Activated CD4-positive, alpha-beta T cell treated with anti-CD3 and anti-CD28 coated beads for 36 hours (primary cell): ENCODE measurements around the gene GRID1. TPM values are rescaled to one million over a fixed set of nuclear protein-coding genes. Genes with fewer than 3 reads are reported as not detected.

Experiments used
- ATAC-seq: fragments of 200-7000 bp; cut with Tn5 transposase; one replicate; pipeline ENCODE4 v1.10.0; 2021; ENCODE audit warnings: mild to moderate bottlenecking, moderate library complexity
- CTCF ChIA-PET: fragments of 350-600 bp; sonication (Branson Sonifier 250); formaldehyde crosslinking; loops from one replicate; lab custom pipeline; 2021; ENCODE audit warnings: antibody characterized with exemption; lab: Charles Lee
- POLR2A ChIA-PET: fragments of 350-600 bp; sonication (Branson Sonifier 250); formaldehyde crosslinking; loops from one replicate; lab custom pipeline; 2021; ENCODE audit warnings: antibody characterized with exemption, inconsistent platforms; lab: Charles Lee
- DNase-seq: peaks from one replicate; pipeline ENCODE4 v3.0.0-alpha.2; 2020
- H3K27ac Mint-ChIP-seq: one replicate; pipeline ENCODE4 v1.8.0; 2021; ENCODE audit warnings: mixed read lengths
- H3K27me3 Mint-ChIP-seq: one replicate; pipeline ENCODE4 v1.8.0; 2021; ENCODE audit warnings: mixed read lengths
- H3K36me3 Mint-ChIP-seq: one replicate; pipeline ENCODE4 v1.8.0; 2021; ENCODE audit warnings: low read depth, mixed read lengths
- H3K4me1 Mint-ChIP-seq: one replicate; pipeline ENCODE4 v1.8.0; 2021; ENCODE audit warnings: mixed read lengths
- H3K4me3 Mint-ChIP-seq: one replicate; pipeline ENCODE4 v1.8.0; 2021; ENCODE audit warnings: mild to moderate bottlenecking, moderate library complexity, mixed read lengths
- H3K9me3 Mint-ChIP-seq: one replicate; pipeline ENCODE4 v1.8.0; 2021; ENCODE audit warnings: low read depth, mixed read lengths
- intact Hi-C, 2 experiments: fragments of 100-400 bp; cut with DNase I in 1 of 2; cut with micrococcal nuclease in 1 of 2; formaldehyde crosslinking; loops; one replicate each; pipeline versions ENCODE4 v1.14.2 to v1.15.1; 2022 to 2024; cut with DNase I, micrococcal nuclease
- total RNA-seq, 2 experiments: library from RNA; stranded (reverse); gene quantifications; one replicate each; pipeline ENCODE4 v1.2.3, GENCODE V29; 2021

Gene GRID1
- total RNA-seq, 2 experiments from 2014 or later: not detected

GRCh38 chr10:86370006-86370585, 3.5 kb upstream of the GRID1 start:
- no peak overlapping the region for H3K4me3 Mint-ChIP-seq
- no peak overlapping the region for H3K27ac Mint-ChIP-seq
- CTCF ChIA-PET: interaction anchor here (1.1 to 1.3 kb wide), 2 partner anchors 42 to 866 kb away, joined by 4 read pairs; no protein-coding TSS in a partner anchor
- intact Hi-C loops: loop anchor here in 1 of 2 experiments (10.0 kb wide), 3 partner anchors 215 to 1585 kb away; no protein-coding TSS in a partner anchor
- POLR2A ChIA-PET: no interaction called here
- DNase-seq (no peak), ATAC-seq (no peak)
- H3K36me3 Mint-ChIP-seq: no peaks in the 10 kb centered on the region
- peaks cover 7% of the 10 kb centered on the region for H3K4me1 Mint-ChIP-seq
- H3K9me3 Mint-ChIP-seq: no peaks in the 10 kb centered on the region
- peaks cover 41% of the 10 kb centered on the region for H3K27me3 Mint-ChIP-seq

GRCh38 chr10:86368987-86369386, 2.4 kb upstream of the GRID1 start:
- Mint-ChIP-seq H3K4me1 (peaks cover 10% of the 10 kb centered on the region), H3K36me3 (no peaks in the 10 kb centered on the region), H3K27ac (no peak overlapping the region), H3K9me3 (no peaks in the 10 kb centered on the region), H3K4me3 (no peak overlapping the region), H3K27me3 (peaks cover 50% of the 10 kb centered on the region)
- ATAC-seq (no peak), DNase-seq (no peak)
- ChIA-PET CTCF (interaction anchor here (0.9 to 1.3 kb wide), 2 partner anchors 31 to 41 kb away, joined by 4 read pairs; no protein-coding TSS in a partner anchor), POLR2A (no interaction called here)
- intact Hi-C loops: no loop called here

GRCh38 chr10:86368046-86368445, 1.5 kb upstream of the GRID1 start:
- intact Hi-C loops: no loop called here
- peaks cover 51% of the 10 kb centered on the region for H3K27me3 Mint-ChIP-seq
- CTCF ChIA-PET: interaction anchor here (1.2 kb wide), 1 partner anchor 20 kb away, joined by 5 read pairs; no protein-coding TSS in a partner anchor
- H3K4me1 Mint-ChIP-seq: peaks cover 12% of the 10 kb centered on the region
- H3K36me3 Mint-ChIP-seq: no peaks in the 10 kb centered on the region
- no peak overlapping the region for H3K4me3 Mint-ChIP-seq
- no peak for DNase-seq
- POLR2A ChIA-PET: no interaction called here
- H3K9me3 Mint-ChIP-seq: no peaks in the 10 kb centered on the region
- ATAC-seq: no peak
- H3K27ac Mint-ChIP-seq: no peak overlapping the region

GRCh38 chr10:86367152-86367951, 757 bp upstream of the GRID1 start:
- no peak overlapping the region for H3K27ac Mint-ChIP-seq
- peaks cover 57% of the 10 kb centered on the region for H3K27me3 Mint-ChIP-seq
- ChIA-PET POLR2A (no interaction called here), CTCF (interaction anchor here (0.6 to 1.2 kb wide), 2 partner anchors 20 to 117 kb away, joined by 3 to 5 read pairs; no protein-coding TSS in a partner anchor)
- no peaks in the 10 kb centered on the region for H3K9me3 Mint-ChIP-seq
- DNase-seq (peak; percentile 10), ATAC-seq (no peak)
- H3K4me3 Mint-ChIP-seq: no peak overlapping the region
- intact Hi-C loops: no loop called here
- H3K4me1 Mint-ChIP-seq: peaks cover 12% of the 10 kb centered on the region
- no peaks in the 10 kb centered on the region for H3K36me3 Mint-ChIP-seq

- no peaks in the 10 kb centered on the region for H3K36me3 Mint-ChIP-seq
- H3K27ac Mint-ChIP-seq: no peak overlapping the region
- ChIA-PET POLR2A (no interaction called here), CTCF (interaction anchor here (0.6 to 1.2 kb wide), 2 partner anchors 21 to 118 kb away, joined by 3 to 5 read pairs; no protein-coding TSS in a partner anchor)
- intact Hi-C loops: no loop called here
- no peak overlapping the region for H3K4me3 Mint-ChIP-seq
- peaks cover 57% of the 10 kb centered on the region for H3K27me3 Mint-ChIP-seq
- H3K4me1 Mint-ChIP-seq: peaks cover 12% of the 10 kb centered on the region
- H3K9me3 Mint-ChIP-seq: no peaks in the 10 kb centered on the region
- DNase-seq (no peak), ATAC-seq (peak; percentile 21)
Measured at GRCh38 chr10:86366902-86367151, 232 bp upstream of the GRID1 start.

DNA sequence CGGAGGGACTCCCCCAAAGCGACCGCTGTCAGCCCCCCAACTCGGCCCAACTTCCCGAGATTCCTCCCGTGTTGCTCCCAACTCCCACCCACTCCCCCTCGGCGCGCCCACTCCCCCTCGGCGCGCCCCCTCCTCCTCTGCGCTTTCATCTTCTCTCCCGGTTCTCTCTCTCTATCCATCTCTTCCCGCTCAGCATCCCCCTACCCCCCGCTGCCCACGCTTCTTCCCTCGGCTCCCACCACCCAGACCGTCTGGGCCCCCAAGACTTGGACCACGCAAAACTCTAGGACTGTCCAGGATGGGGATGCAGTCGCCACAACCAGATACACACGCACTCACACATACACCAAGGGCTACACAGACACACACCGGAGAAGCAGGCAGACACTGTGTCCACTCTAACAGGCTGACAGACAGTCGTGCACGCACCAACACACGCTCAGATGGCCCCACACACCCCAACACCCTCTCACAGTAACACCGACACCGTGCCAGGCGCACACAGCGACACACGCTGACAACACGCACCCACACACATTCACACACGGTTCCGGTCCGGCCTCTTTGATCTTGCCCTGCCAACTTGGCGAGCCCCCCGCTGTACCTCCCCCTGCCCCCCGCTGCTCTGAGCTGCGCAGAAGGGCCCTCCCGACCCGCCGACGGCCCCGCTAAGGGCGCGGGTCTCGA, 1.1 kb downstream of the GRID1 start:
- Mint-ChIP-seq H3K9me3 (no peaks in the 10 kb centered on the region), H3K4me1 (peaks cover 12% of the 10 kb centered on the region), H3K27ac (no peak overlapping the region), H3K36me3 (no peaks in the 10 kb centered on the region), H3K4me3 (peak overlapping the region; percentile 12), H3K27me3 (peaks cover 60% of the 10 kb centered on the region)
- DNase-seq (peak; percentile 18), ATAC-seq (peak; percentile 17)
- CTCF ChIA-PET: interaction anchor here (1.2 to 1.3 kb wide), 2 partner anchors 10 to 13 kb away, joined by 5 read pairs; no protein-coding TSS in a partner anchor
- POLR2A ChIA-PET: no interaction called here
- intact Hi-C loops: no loop called here

GRCh38 chr10:86364491-86365345, 1.9 kb downstream of the GRID1 start:
- no peaks in the 10 kb centered on the region for H3K9me3 Mint-ChIP-seq
- no peaks in the 10 kb centered on the region for H3K36me3 Mint-ChIP-seq
- peaks cover 55% of the 10 kb centered on the region for H3K27me3 Mint-ChIP-seq
- CTCF ChIA-PET: interaction anchor here (0.7 to 1.3 kb wide), 4 partner anchors 9 to 364 kb away, joined by 4 to 5 read pairs (median 4); no protein-coding TSS in a partner anchor
- POLR2A ChIA-PET: no interaction called here
- H3K27ac Mint-ChIP-seq: no peak overlapping the region
- H3K4me3 Mint-ChIP-seq: no peak overlapping the region
- H3K4me1 Mint-ChIP-seq: peaks cover 12% of the 10 kb centered on the region
- peak; percentile 20 for DNase-seq
- no peak for ATAC-seq
- intact Hi-C loops: no loop called here

- intact Hi-C loops: no loop called here
- H3K4me3 Mint-ChIP-seq: no peak overlapping the region
- H3K36me3 Mint-ChIP-seq: no peaks in the 10 kb centered on the region
- no peak overlapping the region for H3K27ac Mint-ChIP-seq
- peaks cover 12% of the 10 kb centered on the region for H3K4me1 Mint-ChIP-seq
- DNase-seq: peak; percentile 40
- ChIA-PET CTCF (interaction anchor here (1.0 to 1.3 kb wide), 3 partner anchors 10 to 14 kb away, joined by 4 to 5 read pairs (median 5); no protein-coding TSS in a partner anchor), POLR2A (no interaction called here)
- peaks cover 52% of the 10 kb centered on the region for H3K27me3 Mint-ChIP-seq
- ATAC-seq: peak; percentile 48
- H3K9me3 Mint-ChIP-seq: no peaks in the 10 kb centered on the region
Measured at GRCh38 chr10:86363833-86364490, 2.6 kb downstream of the GRID1 start.

GRCh38 chr10:86363184-86363832, 3.3 kb downstream of the GRID1 start:
- H3K9me3 Mint-ChIP-seq: no peaks in the 10 kb centered on the region
- intact Hi-C loops: no loop called here
- POLR2A ChIA-PET: no interaction called here
- no peak overlapping the region for H3K4me3 Mint-ChIP-seq
- H3K4me1 Mint-ChIP-seq: peaks cover 12% of the 10 kb centered on the region
- CTCF ChIA-PET: interaction anchor here (0.6 to 0.7 kb wide), 3 partner anchors 11 to 110 kb away, joined by 3 read pairs; no protein-coding TSS in a partner anchor
- peaks cover 47% of the 10 kb centered on the region for H3K27me3 Mint-ChIP-seq
- DNase-seq: peak; percentile 41
- no peak for ATAC-seq
- no peak overlapping the region for H3K27ac Mint-ChIP-seq
- no peaks in the 10 kb centered on the region for H3K36me3 Mint-ChIP-seq

GRCh38 chr10:86362586-86363183, 3.9 kb downstream of the GRID1 start:
- H3K9me3 Mint-ChIP-seq: no peaks in the 10 kb centered on the region
- DNase-seq (no peak), ATAC-seq (no peak)
- no peaks in the 10 kb centered on the region for H3K36me3 Mint-ChIP-seq
- no peak overlapping the region for H3K27ac Mint-ChIP-seq
- CTCF ChIA-PET: interaction anchor here (0.6 to 0.7 kb wide), 3 partner anchors 12 to 111 kb away, joined by 3 read pairs; no protein-coding TSS in a partner anchor
- POLR2A ChIA-PET: no interaction called here
- H3K4me3 Mint-ChIP-seq: no peak overlapping the region
- H3K27me3 Mint-ChIP-seq: peaks cover 42% of the 10 kb centered on the region
- intact Hi-C loops: no loop called here
- H3K4me1 Mint-ChIP-seq: peaks cover 12% of the 10 kb centered on the region
